ENCODE measurements around the gene DGCR8.

- no peak for TF ChIP-seq ARNTL (CRISPR knock-in tag; IDR thresholded peaks at IDR 0.05; ENCODE audit: borderline replicate concordance, low read depth)
- TF ChIP-seq RARB (CRISPR knock-in tag; IDR thresholded peaks at IDR 0.05) = no peak
- no peak for TF ChIP-seq BACH2 (CRISPR knock-in tag; IDR thresholded peaks at IDR 0.05; ENCODE audit: borderline replicate concordance)
Observed at GRCh38 chr22:20094197-20094807, 14.3 kb downstream of the DGCR8 start.

Measured in SK-N-SH treated with all-trans-retinoic acid at 6 μM for 48 hours (cell line).